Upper lobe of left lung (tissue), 4 donors: ENCODE measurements around the gene FECH.

ENCODE experiments used
- CTCF ChIP-seq, 6 experiments: fragments of 450-650 bp in 4 of 6; fragments of 200-600 bp in 2 of 6; sonication (generic) in 2 of 6; IDR thresholded peaks; one replicate each; pipeline ENCODE4 v1.5.1; 2016 to 2019; ENCODE audit warnings: antibody characterized with exemption in 6 of 6
- EP300 ChIP-seq, 4 donors: sonication (generic); formaldehyde crosslinking; IDR thresholded peaks; one replicate each; pipeline ENCODE4 v1.5.1; 2017; ENCODE audit warnings: antibody characterized with exemption in 4 of 4, control low read depth in 2 of 4
- POLR2A ChIP-seq, 4 donors: fragments of 450-650 bp; IDR thresholded peaks; one replicate each; pipeline ENCODE4 v1.5.1; 2016 to 2017; ENCODE audit warnings: antibody characterized with exemption in 4 of 4, mild to moderate bottlenecking in 2 of 4
- POLR2AphosphoS5 ChIP-seq, 2 donors: sonication (generic); formaldehyde crosslinking; IDR thresholded peaks; one replicate each; pipeline ENCODE4 v1.5.1; 2017; ENCODE audit warnings: antibody characterized with exemption in 2 of 2

- TF ChIP-seq POLR2AphosphoS5 (IDR thresholded peaks at IDR 0.05) (no peak), EP300 (IDR thresholded peaks at IDR 0.05) (no peak), CTCF (IDR thresholded peaks at IDR 0.05) (no peak), POLR2A (IDR thresholded peaks at IDR 0.05) (no peak)
Measured at GRCh38 chr18:57518533-57518932, 68.0 kb downstream of the FECH start.
